HG03460 (cell line): ENCODE data around the gene RNF17.
"Not testable (repeated sequence)": the region's sequence is repeated elsewhere in the genome, so short reads cannot be mapped to it uniquely, and the experiment has no call there.

ENCODE experiments used
- ATAC-seq: cut with Tn5 transposase; IDR thresholded peaks from one replicate; pipeline ENCODE4 v1.9.1; 2021; ENCODE audit not compliant: unreplicated experiment

Gene RNF17

GRCh38 chr13:24742294-24742693, 21.7 kb upstream of the RNF17 start:
- ATAC-seq: no peak

GRCh38 chr13:24742977-24743376, 21.0 kb upstream of the RNF17 start:
- no peak for ATAC-seq

GRCh38 chr13:24744247-24744646, 19.7 kb upstream of the RNF17 start:
- ATAC-seq: no peak

GRCh38 chr13:24745516-24745860, 18.5 kb upstream of the RNF17 start:
- no peak for ATAC-seq

GRCh38 chr13:24745861-24746617, 17.9 kb upstream of the RNF17 start:
- no peak for ATAC-seq

GRCh38 chr13:24746618-24747247, 17.2 kb upstream of the RNF17 start:
- no peak for ATAC-seq

- no peak for ATAC-seq
These were observed 16.5 kb upstream of the RNF17 start for GRCh38 chr13:24747248-24748060.

- ATAC-seq: no peak
These were observed 15.9 kb upstream of the RNF17 start for GRCh38 chr13:24748061-24748400.

- ATAC-seq: no peak
These were observed 4.8 kb upstream of the RNF17 start for GRCh38 chr13:24759197-24759596.

GRCh38 chr13:24764276-24764630, 284 bp downstream of the RNF17 start:
- ATAC-seq: no peak

GRCh38 chr13:24777171-24777570, 13.2 kb downstream of the RNF17 start:
- no peak for ATAC-seq

GRCh38 chr13:24784319-24784718, 20.4 kb downstream of the RNF17 start:
- no peak for ATAC-seq

- no peak for ATAC-seq
These were observed 24.6 kb downstream of the RNF17 start for GRCh38 chr13:24788538-24788937.

- ATAC-seq: no peak
These were observed 38.1 kb downstream of the RNF17 start for GRCh38 chr13:24802074-24802473.

GRCh38 chr13:24821207-24821606, 57.2 kb downstream of the RNF17 start:
- ATAC-seq: no peak

- no peak for ATAC-seq
These were observed 58.7 kb downstream of the RNF17 start for GRCh38 chr13:24822640-24823039.

GRCh38 chr13:24823122-24823710, 59.2 kb downstream of the RNF17 start:
- not testable (repeated sequence) for ATAC-seq

- ATAC-seq: no peak
These were observed 63.8 kb downstream of the RNF17 start for GRCh38 chr13:24827799-24828198.

GRCh38 chr13:24834902-24835510, 71.0 kb downstream of the RNF17 start:
- ATAC-seq: no peak

- ATAC-seq: not testable (repeated sequence)
These were observed 73.6 kb downstream of the RNF17 start for GRCh38 chr13:24837528-24837927.

- no peak for ATAC-seq
These were observed 78.7 kb downstream of the RNF17 start for GRCh38 chr13:24842549-24843274.
